GM18867 (cell line): ENCODE data around the gene ANKRD40CL.

Experiments used
- ATAC-seq: cut with Tn5 transposase; IDR thresholded peaks from one replicate; pipeline ENCODE4 v1.9.1; 2021; ENCODE audit warnings: mild to moderate bottlenecking, moderate library complexity; ENCODE audit not compliant: unreplicated experiment

Gene ANKRD40CL

GRCh38 chr17:50790618-50791017, 23.3 kb upstream of the ANKRD40CL start:
- no peak for ATAC-seq

DNA sequence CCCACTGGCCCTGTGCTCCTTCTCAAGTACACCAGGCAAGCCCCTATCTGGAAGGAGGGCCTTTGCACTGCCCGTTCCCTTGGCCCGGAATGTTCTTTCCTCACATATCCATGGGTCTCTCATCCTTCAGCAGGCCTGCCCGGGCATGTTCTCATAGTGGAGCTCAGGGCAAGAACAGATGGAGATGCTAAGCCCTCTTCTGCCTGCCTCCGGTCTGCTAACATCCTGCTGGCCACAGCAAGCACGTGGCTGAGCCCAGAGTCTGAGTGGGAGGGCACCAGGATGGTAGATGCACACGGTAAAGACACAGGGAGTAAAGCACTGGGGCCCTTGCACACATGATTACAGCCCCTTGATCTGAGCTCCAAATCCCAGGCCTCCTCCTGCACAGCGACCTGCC, 19.8 kb upstream of the ANKRD40CL start:
- ATAC-seq, result no peak

DNA sequence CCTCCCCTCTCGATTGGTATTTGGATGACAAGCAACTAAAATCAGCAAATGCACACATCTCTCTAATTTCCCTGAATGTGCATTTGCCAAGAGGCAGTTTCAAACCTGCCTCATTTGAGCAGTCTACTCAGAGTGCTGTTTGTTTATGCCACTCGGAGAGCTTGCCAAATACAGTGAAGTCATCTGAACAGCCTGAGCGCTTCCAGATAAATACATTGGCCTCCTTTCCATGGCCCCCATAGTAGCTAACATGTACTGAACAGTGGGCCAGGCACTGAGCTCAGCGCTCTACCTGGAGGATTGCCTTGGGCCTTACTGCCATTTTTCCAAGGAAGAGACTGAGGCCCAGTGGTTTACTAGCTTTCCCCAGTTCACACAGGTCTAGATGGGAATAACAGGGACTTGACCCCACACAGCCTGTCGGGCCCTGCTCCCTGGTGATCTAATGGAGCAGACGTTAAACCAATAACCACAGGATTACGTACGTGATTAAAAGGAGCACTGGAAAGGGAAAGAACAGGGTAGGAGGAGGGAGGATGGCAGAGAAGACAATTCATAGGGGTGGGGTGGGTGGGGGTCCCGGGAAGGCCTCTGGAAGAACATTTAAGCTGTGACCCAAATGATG, 18.7 kb upstream of the ANKRD40CL start:
- no peak for ATAC-seq

- no peak for ATAC-seq
Observed at GRCh38 chr17:50785126-50785525, 17.8 kb upstream of the ANKRD40CL start.

DNA sequence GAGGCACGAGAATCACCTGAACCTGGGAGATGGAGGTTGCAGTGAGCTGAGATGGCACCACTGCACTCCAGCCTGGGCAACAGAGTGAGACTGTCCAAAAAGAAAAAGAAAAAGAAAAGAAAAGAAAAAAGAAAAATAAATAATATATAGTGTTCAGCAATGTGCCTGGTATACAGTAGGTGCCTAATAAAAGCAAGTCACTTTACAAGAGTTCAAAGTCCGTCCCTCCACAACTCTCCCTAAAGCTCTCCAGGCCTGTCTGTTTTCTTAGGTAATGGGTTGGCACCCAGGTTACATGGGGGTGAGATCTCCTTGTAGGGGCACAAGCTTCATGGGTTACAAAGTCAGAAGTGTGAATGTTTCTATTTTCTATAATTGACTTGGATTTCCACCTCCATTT, 16.6 kb upstream of the ANKRD40CL start:
- no peak for ATAC-seq

GRCh38 chr17:50783193-50783660, 15.9 kb upstream of the ANKRD40CL start:
- peak; percentile 58 for ATAC-seq

- no peak for ATAC-seq
Observed at GRCh38 chr17:50781167-50781566, 13.8 kb upstream of the ANKRD40CL start.

GRCh38 chr17:50779747-50780353, 12.5 kb upstream of the ANKRD40CL start:
- ATAC-seq, result no peak

DNA sequence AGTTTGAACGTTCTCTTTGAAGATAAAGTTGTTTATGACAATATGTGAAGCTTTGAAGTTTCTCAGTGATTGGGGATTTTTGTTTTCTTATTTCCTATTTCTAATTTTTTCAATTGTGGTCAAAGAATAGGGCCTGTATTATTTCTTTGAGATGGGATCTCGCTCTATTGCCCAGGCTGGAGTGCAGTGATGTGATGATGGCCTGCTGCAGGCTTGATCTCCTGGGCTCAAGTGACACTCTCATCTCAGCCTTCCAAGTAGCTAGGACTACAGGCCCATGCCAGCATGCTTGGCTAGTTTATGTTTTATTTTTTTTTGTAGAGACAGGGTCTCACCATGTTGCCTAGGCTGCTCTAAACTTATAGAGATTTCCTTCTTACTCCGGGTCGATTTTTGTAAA, 11.7 kb upstream of the ANKRD40CL start:
- no peak for ATAC-seq

DNA sequence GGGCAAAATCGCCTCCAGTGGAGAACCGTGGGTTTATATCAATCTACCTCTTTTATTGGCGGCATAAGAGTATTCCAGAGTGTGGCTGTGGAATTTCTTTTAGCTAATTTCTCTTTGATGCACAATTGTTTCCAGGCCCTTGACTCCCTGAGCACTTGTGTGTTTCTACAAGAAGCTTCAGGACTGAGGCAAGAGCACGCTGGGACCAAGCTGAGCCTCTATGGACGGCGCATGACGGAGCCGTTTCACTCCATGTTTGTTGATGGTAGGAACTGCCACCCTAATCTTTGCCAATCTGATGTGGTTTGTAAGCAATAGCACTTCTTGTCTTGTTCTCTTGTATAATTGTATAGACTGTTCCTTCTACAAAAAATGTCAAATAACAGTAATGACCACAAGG, 11.2 kb upstream of the ANKRD40CL start:
- no peak for ATAC-seq

DNA sequence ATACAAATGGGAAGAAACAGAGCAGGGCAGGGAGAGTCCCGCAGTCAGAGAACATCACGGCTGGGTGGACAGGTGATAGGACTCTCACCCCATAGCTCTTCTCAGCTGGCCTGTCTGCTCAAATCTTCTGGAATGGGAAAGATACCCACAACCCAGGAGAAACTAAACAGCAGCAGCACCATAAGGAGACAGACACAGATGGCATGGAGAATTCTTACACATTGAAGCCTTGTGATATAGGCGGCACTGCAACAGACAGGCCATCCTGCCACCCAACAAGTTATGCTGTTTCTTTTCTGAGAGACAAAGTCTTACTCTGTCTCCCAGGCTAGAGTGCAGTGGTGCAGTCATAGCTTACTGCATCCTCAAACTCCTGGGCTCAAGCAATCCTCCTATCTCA, 8.6 kb upstream of the ANKRD40CL start:
- ATAC-seq, result no peak

DNA sequence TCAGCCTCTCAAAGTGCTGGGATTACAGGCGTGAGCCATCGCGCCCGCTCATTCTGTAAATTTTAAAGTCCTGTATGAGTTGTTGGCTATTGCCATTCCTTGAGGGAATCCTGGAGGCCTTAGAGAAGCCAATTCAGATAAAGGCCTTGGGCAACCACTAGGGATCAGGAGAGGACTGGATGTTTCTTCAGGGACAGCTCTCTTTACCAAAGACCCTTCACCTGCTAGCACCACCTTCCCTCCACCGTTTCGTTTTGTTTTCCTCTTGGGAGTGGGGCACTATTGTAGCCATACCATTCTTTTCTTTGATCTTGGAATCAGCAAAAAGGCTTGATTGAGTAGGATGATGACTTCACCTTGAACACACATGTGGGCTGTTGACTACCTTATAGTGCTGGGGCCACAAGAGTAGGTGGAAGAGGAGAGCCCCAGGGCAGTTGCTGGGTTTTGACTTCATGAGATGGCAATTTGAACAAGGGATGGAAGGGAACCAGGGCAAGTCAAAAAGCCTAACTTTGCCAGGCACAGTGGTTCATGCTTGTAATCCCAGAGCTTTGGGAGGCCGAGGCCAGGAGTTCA, 7.0 kb upstream of the ANKRD40CL start:
- no peak for ATAC-seq

GRCh38 chr17:50771991-50772785, 4.9 kb upstream of the ANKRD40CL start:
- ATAC-seq, result no peak

DNA sequence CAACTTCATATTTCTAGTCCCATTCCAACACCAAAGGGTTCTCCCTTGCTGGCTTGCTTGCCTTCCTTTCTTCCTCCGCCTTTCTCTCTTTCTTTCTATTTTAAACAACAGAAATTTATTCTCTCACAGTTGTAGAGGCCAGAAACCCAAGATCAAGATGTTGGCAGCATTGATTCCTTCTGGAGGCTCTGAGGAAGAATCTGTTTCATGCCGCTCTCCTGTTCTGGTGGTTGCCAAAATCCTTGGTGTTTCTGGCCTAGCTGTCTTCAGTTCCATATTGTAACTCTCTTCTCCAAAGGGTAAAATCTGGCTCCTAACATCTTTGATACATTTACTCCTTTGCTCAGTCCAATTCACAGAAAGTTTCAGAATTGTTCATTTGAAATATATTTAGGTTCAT, 3.0 kb upstream of the ANKRD40CL start:
- no peak for ATAC-seq

DNA sequence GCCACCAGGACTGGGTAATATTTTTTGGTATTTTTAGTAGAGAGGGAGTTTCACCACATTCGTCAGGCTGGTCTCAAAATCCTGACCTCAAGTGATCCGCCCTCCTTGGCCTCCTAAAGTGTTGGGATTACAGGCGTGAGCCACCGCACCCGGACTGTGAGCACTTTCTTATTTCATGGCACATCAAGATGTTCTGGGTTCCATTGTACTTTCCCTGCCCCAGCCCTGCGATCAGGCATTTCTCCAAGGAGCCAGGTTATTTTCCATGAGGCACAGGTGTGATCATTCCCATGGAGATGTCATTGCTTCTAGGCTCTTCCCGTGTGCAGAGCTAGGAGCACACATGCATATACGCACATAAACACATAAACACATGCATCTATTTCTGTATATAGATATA, 2.6 kb upstream of the ANKRD40CL start:
- ATAC-seq, result no peak

DNA sequence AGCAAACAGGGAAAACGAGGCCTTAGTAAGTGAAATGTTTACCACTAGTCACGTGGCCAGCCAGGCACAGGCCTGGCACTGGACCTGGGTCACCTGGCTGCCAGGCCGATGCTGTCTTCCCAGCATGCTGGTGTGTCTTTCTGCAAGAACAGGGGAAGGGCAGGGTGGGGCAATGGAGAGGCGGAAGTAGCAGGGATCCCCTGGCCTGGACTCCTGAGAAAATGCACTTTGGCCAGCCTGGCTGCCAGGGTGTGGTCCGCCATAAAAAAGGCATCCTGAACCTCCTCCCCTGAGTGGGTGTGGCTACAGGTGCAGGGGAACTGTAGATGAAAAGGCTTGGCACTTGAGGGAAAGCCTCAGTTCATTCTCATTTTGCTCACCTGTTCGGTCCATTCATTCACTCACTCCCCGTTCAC, 1.0 kb upstream of the ANKRD40CL start:
- ATAC-seq, result no peak

DNA sequence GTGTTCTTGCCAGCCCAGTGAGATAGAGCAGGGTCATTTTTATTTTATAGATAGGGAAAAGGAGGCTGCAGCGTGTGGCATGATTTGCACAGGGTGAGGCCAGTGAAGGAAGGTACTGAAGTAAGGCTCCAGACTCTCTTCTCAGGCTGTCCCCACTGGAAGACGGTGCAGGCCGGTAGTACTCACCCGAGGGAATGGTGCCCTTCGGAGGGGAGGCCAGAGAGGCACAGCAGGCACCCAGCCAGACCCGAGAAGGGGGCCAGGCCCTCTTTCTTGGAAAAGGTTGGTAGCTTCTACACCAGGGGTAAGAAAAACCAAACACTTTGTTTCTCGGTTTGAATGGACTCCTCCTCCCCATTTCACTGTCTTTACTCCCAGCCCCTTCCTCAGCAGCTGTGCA, 288 bp downstream of the ANKRD40CL start:
- no peak for ATAC-seq

- ATAC-seq, result no peak
Observed at GRCh38 chr17:50766222-50767023, 895 bp downstream of the ANKRD40CL start.

DNA sequence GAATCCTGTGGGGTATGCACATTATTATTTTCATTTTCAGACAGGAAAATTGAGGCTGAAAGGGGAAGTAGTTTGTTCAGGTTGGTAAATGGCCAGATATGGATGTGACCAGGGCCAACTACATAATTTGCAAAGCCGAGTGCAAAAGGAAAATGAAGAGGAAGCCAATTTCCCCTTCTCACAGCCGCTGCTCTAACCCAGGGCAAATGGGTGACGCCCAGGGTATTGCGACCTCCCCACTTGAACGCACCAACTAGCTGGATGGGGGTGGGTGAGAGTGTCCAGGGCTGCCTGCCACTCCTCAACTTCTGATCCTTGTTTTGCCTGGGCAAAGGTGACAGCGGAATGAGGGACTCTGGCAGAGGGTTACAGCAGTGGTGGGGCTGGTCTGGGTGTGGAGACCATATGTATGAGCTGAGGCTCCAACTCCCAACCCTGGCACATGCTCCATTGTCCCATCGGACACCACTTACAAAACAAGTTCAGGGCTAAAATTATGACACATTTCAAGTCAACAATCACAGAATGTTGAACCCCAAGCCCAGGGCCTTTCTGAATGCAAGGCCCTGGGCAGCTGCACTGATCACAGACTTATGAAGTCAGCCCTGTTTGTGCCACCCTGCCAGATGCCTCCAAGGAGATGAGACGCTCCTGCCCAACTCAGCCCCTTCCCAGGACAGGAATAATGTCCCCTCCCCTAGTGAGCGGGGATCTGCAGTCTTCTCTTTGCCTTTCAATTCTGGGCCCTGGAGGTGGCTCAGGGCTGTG, 1.7 kb downstream of the ANKRD40CL start:
- ATAC-seq, result peak; percentile 58

DNA sequence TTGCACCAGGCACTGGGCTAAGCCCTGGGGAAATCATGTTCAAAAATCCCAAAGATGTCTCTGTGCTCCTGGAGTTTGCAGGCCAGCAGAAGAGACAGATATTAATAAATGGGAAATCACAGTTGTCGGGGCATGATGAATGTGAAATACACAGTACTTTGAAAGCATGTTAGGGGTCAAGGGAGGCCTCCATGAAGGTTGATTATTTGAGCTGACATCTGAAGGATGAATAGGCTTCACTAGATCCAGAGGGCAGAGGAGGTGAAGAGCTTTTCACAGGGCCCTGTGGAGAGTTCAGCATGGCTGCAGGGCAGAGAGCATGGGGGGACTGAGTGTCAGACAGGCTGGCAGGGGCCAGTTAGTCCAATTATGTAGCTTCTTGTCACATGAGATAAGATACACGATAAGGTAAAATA, 2.6 kb downstream of the ANKRD40CL start:
- no peak for ATAC-seq
